HEK293 (cell line): ENCODE data around the gene AMZ1.

Experiments
- CTCF ChIA-PET: fragments of 350-600 bp; formaldehyde crosslinking; extraction: SDS; loops from one replicate; lab custom pipeline; 2021; ENCODE audit warnings: antibody characterized with exemption; lab: Yijun Ruan, JAX
- POLR2A ChIA-PET: fragments of 300-600 bp; formaldehyde crosslinking; extraction: SDS; loops from one replicate; lab custom pipeline; 2020; ENCODE audit warnings: antibody characterized with exemption, inconsistent platforms; lab: Yijun Ruan, JAX
- H3K27ac ChIP-seq: fragments of 200-500 bp; sonication (Bioruptor generic); 2 replicates; pipeline ENCODE4 v1.5.1; 2014; ENCODE audit warnings: low read depth, low read length, control low read depth, inconsistent platforms; ENCODE audit errors: extremely low read depth
- H3K36me3 ChIP-seq, 2 experiments: fragments of 200-500 bp in 1 of 2; sonication (Bioruptor generic) in 1 of 2; 1 replicate in 1 of 2; 2 replicates in 1 of 2; pipeline ENCODE4 v1.5.1; 2014 to 2017; ENCODE audit warnings: inconsistent platforms in 2 of 2, low read length in 2 of 2; ENCODE audit not compliant: control insufficient read depth in 2 of 2, insufficient read depth in 1 of 2
- H3K4me1 ChIP-seq: fragments of 200-500 bp; sonication (Bioruptor generic); 2 replicates; pipeline ENCODE4 v1.5.1; 2014; ENCODE audit warnings: mild to moderate bottlenecking, low read length, inconsistent platforms; ENCODE audit not compliant: control insufficient read depth, insufficient read depth
- H3K4me3 ChIP-seq: 2 replicates; pipeline ENCODE4 v1.5.1; 2011; ENCODE audit warnings: low read depth, mild to moderate bottlenecking, control low read depth, low read length, moderate library complexity
- H3K9me3 ChIP-seq: fragments of 200-500 bp; sonication (Bioruptor generic); 2 replicates; pipeline ENCODE4 v1.5.1; 2014; ENCODE audit warnings: low read depth, low read length, inconsistent platforms; ENCODE audit not compliant: control insufficient read depth, insufficient read depth
- FEZF1 ChIP-seq: fragments of 450-650 bp; formaldehyde crosslinking; IDR thresholded peaks from 2 replicates; pipeline ENCODE4 v1.5.1; 2016; ENCODE audit warnings: missing biosample characterization, missing genetic modification characterization
- IKZF3 ChIP-seq: fragments of 450-650 bp; IDR thresholded peaks from 2 replicates; pipeline ENCODE4 v1.5.0; 2018; ENCODE audit warnings: missing biosample characterization, mild to moderate bottlenecking, missing genetic modification characterization, moderate library complexity
- PRDM4 ChIP-seq: fragments of 450-650 bp; formaldehyde crosslinking; IDR thresholded peaks from 2 replicates; pipeline ENCODE4 v1.5.1; 2017; ENCODE audit warnings: missing biosample characterization, missing genetic modification characterization
- REST ChIP-seq: fragments of 450-650 bp; formaldehyde crosslinking; IDR thresholded peaks from 2 replicates; pipeline ENCODE4 v1.5.1; 2016; ENCODE audit warnings: missing biosample characterization, missing genetic modification characterization
- ZIC2 ChIP-seq: fragments of 450-650 bp; formaldehyde crosslinking; IDR thresholded peaks from 2 replicates; pipeline ENCODE4 v1.5.1; 2016; ENCODE audit warnings: missing biosample characterization, missing genetic modification characterization
- ZNF10 ChIP-seq: fragments of 450-650 bp; formaldehyde crosslinking; IDR thresholded peaks from 2 replicates; pipeline ENCODE4 v1.5.1; 2017; ENCODE audit warnings: missing biosample characterization, missing genetic modification characterization
- ZNF155 ChIP-seq: fragments of 450-650 bp; formaldehyde crosslinking; IDR thresholded peaks from 2 replicates; pipeline ENCODE4 v1.5.1; 2016; ENCODE audit warnings: missing biosample characterization, missing genetic modification characterization
- ZNF18 ChIP-seq: fragments of 450-650 bp; formaldehyde crosslinking; IDR thresholded peaks from 2 replicates; pipeline ENCODE4 v1.5.1; 2016; ENCODE audit warnings: missing biosample characterization, missing genetic modification characterization
- ZNF184 ChIP-seq: fragments of 450-650 bp; IDR thresholded peaks from 2 replicates; pipeline ENCODE4 v1.5.1; 2018; ENCODE audit warnings: missing biosample characterization, mild to moderate bottlenecking, missing genetic modification characterization
- ZNF24 ChIP-seq: fragments of 450-650 bp; formaldehyde crosslinking; IDR thresholded peaks from 2 replicates; pipeline ENCODE4 v1.5.1; 2016; ENCODE audit warnings: missing biosample characterization, missing genetic modification characterization
- ZNF280D ChIP-seq: fragments of 450-650 bp; formaldehyde crosslinking; IDR thresholded peaks from 2 replicates; pipeline ENCODE4 v1.5.1; 2016; ENCODE audit warnings: missing biosample characterization, missing genetic modification characterization
- ZNF366 ChIP-seq: fragments of 450-650 bp; formaldehyde crosslinking; conservative IDR thresholded peaks from 2 replicates; pipeline ENCODE4 v1.5.1; 2016; ENCODE audit warnings: missing biosample characterization, missing genetic modification characterization
- ZNF426 ChIP-seq: fragments of 450-650 bp; formaldehyde crosslinking; IDR thresholded peaks from 2 replicates; pipeline ENCODE4 v1.5.1; 2017; ENCODE audit warnings: missing biosample characterization, missing genetic modification characterization, mild to moderate bottlenecking, inconsistent platforms, moderate library complexity
- ZNF449 ChIP-seq: fragments of 450-650 bp; formaldehyde crosslinking; IDR thresholded peaks from 2 replicates; pipeline ENCODE4 v1.5.1; 2017; ENCODE audit warnings: missing biosample characterization, mild to moderate bottlenecking, missing genetic modification characterization, moderate library complexity
- ZNF48 ChIP-seq: fragments of 450-650 bp; formaldehyde crosslinking; IDR thresholded peaks from 2 replicates; pipeline ENCODE4 v1.5.1; 2016; ENCODE audit warnings: missing biosample characterization, missing genetic modification characterization
- ZNF660 ChIP-seq: fragments of 450-650 bp; IDR thresholded peaks from 2 replicates; pipeline ENCODE4 v1.5.1; 2018; ENCODE audit warnings: missing biosample characterization, mild to moderate bottlenecking, missing genetic modification characterization
- ZNF701 ChIP-seq: fragments of 450-650 bp; formaldehyde crosslinking; IDR thresholded peaks from 2 replicates; pipeline ENCODE4 v1.5.1; 2016; ENCODE audit warnings: missing biosample characterization, missing genetic modification characterization
- ZNF777 ChIP-seq: fragments of 450-650 bp; formaldehyde crosslinking; IDR thresholded peaks from 2 replicates; pipeline ENCODE4 v1.5.1; 2017; ENCODE audit warnings: missing biosample characterization, missing genetic modification characterization, borderline replicate concordance
- ZNF792 ChIP-seq: fragments of 450-650 bp; formaldehyde crosslinking; IDR thresholded peaks from 2 replicates; pipeline ENCODE4 v1.5.1; 2016; ENCODE audit warnings: missing biosample characterization, missing genetic modification characterization

AMZ1 gene

GRCh38 chr7:2687881-2688318 is at the start of gene AMZ1:
AMZ1 (plus strand) TSS chr7:2688202; CDS start chr7:2700452, 12,250 bp downstream.
- ChIA-PET POLR2A (no interaction called here), CTCF (interaction anchor here (0.7 to 6.4 kb wide), 2 partner anchors 21 to 1094 kb away, joined by 5 to 39 read pairs; no protein-coding TSS in a partner anchor)
- Histone ChIP-seq H3K9me3 (no peaks in the 10 kb centered on the region), H3K27ac (no peak within 1 kb of the TSS), H3K4me3 (peak within 1 kb of the TSS; percentile 3; the same call in 1 of the 2 replicates), H3K36me3 (no peaks in the 10 kb centered on the region), H3K4me1 (no peaks in the 10 kb centered on the region)
- no peak for TF ChIP-seq ZNF48 (tag by site-specific recombination)
- no peak for TF ChIP-seq ZNF449
- no peak for TF ChIP-seq ZNF18 (tag by site-specific recombination)
- no peak for TF ChIP-seq ZNF24 (tag by site-specific recombination)
- TF ChIP-seq ZNF10 (tag by site-specific recombination), result no peak
- no peak for TF ChIP-seq ZNF660 (tag by site-specific recombination)

- no peaks in the 10 kb centered on the region for H3K9me3 ChIP-seq
- H3K36me3 ChIP-seq, result peaks cover 0 to 18% of the 10 kb centered on the region in 2 experiments; a peak in 1 of 3 replicates
- no peak overlapping the region for H3K4me3 ChIP-seq
- ChIA-PET POLR2A (no interaction called here), CTCF (interaction anchor here (0.9 kb wide), 1 partner anchor 12 kb away, joined by 3 read pairs; no protein-coding TSS in a partner anchor)
- H3K27ac ChIP-seq, result no peak overlapping the region
- H3K4me1 ChIP-seq, result 0 out of 2 replicates have a peak, but pooled peaks cover 8% of the 10 kb centered on the region
- TF ChIP-seq ZIC2 (no peak), REST (tag by site-specific recombination) (no peak), ZNF155 (tag by site-specific recombination) (no peak), ZNF366 (tag by site-specific recombination) (no peak), IKZF3 (tag by site-specific recombination) (no peak), ZNF426 (tag by site-specific recombination) (no peak), ZNF777 (tag by site-specific recombination) (no peak), ZNF280D (tag by site-specific recombination) (no peak), FEZF1 (no peak), ZNF792 (no peak), ZNF701 (tag by site-specific recombination) (no peak), PRDM4 (no peak), ZNF184 (tag by site-specific recombination) (no peak)
Measured at GRCh38 chr7:2638224-2638991, 49.6 kb upstream of the AMZ1 start.
